CD4-positive, alpha-beta T cell treated with Interleukin-21 for 1 hour (primary cell): ENCODE measurements around the gene ARHGEF37.
"Not testable (repeated sequence)": the region's sequence is repeated elsewhere in the genome, so short reads cannot be mapped to it uniquely, and the experiment has no call there.

Experiments
- DNase-seq: peaks from one replicate; pipeline ENCODE4 v3.0.0-alpha.2; 2020

ARHGEF37 gene

DNA sequence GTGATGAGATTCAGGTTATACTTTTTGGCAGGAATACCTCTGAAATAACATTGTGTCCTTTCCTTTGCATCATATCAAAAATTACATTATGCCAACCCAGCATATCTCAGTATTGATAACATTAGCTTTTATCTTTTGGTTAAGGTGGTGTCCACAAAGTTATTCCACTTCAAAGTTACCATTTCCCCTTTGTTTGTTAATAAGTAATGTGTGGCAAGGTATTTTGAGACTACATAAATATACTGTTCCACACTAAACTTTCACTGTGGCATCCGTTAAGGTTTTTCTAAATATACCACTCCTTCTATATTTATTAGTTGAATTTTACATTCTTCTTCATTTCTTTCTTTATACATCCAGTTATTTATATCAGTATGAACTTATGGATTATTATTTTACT is 14.1 kb upstream of the ARHGEF37 start:
- no peak for DNase-seq

DNA sequence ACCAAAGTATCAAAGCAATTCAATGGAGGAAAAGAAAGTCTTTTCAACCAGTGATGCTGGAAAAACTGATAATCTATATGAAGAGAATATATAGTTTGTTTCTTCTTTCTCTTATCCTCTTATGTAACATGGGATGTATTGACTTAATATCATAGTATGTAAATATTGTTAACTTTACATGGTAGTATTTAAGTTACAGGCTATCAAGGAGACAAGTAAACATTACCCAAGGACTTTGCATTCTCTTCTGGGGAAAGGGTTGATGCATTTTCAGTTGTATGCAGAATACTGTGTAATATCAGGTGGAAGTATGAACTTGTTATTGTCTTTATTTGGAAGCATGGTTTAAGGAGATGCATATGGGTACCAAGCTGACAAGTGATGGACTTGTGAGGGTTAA is 9.1 kb upstream of the ARHGEF37 start:
- no peak for DNase-seq

- DNase-seq: no peak
Measured at GRCh38 chr5:149572576-149573231, 8.6 kb upstream of the ARHGEF37 start.

DNA sequence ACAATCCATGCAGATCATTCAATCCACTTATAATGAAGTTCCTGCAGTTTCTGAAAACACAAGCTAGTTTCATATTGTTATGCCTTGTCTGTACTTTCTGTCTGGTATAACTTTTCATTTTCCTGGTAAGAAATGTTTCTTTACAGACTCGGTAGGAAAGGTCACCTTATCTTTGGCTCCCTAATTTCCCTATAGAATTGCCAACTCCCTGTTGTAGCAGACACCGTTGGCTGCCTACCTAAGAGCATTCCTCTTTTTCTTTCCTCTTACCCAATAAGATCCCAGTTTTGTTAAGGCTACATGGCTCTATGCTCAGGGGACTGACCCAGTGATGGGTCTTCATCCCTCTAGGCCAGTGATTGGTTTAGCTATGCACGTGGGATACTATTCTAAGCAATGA is 6.2 kb upstream of the ARHGEF37 start:
- DNase-seq: no peak

GRCh38 chr5:149576021-149576420 is 5.3 kb upstream of the ARHGEF37 start:
- DNase-seq: peak; percentile 25

- no peak for DNase-seq
Measured at GRCh38 chr5:149578896-149579295, 2.4 kb upstream of the ARHGEF37 start.

GRCh38 chr5:149580808-149581191 is 498 bp upstream of the ARHGEF37 start:
- DNase-seq: no peak

DNA sequence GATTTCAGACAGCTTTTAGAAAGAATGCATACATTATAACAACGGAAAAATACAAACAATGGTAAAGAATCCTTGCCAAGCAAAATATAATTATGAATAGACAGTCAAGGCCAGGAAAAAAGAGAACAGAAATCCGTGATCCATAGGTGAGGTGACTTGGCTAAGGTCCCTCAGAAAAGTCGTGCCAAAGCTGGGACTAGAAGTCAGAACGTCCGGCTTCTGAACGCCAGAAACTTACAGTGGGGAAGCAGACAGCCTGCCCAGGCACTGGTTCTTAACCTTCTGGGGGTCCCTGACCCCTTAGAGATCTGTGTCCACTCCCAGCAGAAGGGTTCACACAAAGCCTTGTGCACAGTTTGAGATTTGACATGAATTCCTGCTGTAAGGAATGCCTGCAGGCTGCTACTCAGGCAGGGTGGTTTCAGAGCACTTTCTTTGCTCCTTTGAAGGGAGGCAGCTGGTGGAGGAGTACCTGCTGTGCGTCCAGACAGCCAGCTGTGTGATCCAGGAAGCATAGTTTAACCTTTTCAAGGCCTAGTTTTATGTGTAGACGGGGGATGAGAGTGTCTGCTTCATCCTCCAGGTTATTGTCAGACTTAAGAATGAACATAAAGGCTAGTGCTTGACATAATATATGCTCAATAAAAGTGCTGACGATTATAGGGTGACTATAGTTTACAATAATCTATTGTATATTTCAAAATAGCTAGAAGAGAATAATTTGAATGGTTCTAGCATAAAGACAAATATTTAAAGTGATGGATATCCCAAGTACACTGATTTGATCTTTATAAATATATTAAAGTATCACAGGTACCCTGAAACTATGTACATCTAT is 852 bp downstream of the ARHGEF37 start:
- no peak for DNase-seq

- no peak for DNase-seq
Measured at GRCh38 chr5:149583394-149583793, 2.1 kb downstream of the ARHGEF37 start.

- no peak for DNase-seq
Measured at GRCh38 chr5:149584121-149584520, 2.8 kb downstream of the ARHGEF37 start.

DNA sequence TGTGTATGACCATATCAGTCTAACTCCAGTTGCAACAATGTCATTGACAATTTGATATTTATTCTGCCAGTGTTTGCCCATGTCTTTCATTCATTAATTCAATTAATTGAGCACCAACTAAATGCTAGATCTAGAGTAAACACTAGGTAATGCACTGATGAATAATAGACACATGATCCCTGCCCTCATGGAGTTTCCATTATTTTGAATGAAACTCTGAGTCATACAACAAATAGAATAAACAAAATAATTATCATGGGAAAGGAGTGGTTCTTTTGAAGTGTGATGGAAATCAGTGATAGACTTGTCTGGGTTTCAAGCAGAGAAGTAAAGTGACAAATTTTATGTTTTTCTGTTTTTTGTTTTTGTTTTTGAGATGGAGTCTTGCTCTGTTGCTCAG is 4.6 kb downstream of the ARHGEF37 start:
- no peak for DNase-seq

DNA sequence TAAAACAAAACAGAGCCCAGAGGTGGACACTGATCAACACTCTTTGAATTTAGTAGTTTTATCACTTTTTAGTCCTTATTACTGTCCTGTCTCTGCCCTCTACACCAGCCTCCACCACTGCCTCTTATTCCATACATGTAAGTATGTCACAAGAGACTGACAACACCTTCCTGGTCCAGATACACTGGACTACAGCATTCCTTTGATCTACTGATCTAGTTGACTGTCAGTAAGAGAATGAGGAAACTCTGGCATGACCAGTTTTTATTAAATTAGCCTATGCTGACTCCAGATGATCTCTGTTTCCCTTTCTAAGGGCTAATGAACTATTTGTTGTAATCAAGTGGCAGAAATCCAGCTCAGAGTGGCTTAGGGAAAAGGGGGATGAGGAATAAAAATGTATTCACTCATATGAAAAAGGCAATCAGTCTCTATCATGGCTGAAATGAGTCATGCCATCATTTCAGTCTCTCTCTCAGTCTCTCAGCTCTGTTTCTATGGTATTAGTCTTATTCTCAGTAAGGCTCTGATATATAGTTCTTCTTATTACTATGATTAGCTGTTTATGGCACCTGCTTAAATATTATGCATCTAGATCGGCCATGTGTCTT is 5.5 kb downstream of the ARHGEF37 start:
- DNase-seq: no peak

DNA sequence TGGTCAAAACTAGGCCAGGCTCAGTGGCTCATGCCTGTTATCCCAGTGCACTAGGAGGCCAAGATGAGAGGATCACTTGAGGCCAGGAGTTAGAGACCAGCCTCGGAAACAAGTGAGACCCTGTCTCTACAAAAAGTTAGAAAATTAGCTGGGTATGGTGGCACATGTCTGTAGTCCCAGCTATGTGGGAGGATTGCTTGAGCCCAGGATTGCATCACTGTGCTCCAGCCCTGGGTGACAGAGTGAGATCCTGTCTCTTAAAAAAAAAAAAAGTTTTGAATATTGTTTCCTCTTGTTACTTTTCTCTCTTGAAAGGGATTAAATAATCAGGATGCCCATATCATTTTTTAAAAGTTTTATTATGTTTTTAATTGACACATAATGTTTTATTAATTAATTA is 7.6 kb downstream of the ARHGEF37 start:
- no peak for DNase-seq

DNA sequence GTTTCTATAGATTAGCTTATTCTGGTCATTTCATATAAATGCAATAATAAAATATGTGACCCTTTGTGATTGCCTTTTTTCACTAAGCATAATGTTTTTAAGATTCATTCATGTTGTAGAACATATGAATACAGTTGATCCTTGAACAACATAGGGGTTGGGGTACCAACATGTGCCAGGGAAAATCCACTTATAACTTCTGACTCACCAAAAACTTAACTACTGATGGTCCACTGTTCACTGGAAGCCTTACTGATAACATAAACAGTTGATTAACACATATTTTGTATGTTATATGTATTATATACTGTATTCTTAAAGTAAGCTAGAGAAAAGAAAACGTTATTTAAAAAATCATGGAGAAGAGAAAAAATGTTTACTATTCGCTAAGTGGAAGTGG is 12.1 kb downstream of the ARHGEF37 start:
- no peak for DNase-seq

DNA sequence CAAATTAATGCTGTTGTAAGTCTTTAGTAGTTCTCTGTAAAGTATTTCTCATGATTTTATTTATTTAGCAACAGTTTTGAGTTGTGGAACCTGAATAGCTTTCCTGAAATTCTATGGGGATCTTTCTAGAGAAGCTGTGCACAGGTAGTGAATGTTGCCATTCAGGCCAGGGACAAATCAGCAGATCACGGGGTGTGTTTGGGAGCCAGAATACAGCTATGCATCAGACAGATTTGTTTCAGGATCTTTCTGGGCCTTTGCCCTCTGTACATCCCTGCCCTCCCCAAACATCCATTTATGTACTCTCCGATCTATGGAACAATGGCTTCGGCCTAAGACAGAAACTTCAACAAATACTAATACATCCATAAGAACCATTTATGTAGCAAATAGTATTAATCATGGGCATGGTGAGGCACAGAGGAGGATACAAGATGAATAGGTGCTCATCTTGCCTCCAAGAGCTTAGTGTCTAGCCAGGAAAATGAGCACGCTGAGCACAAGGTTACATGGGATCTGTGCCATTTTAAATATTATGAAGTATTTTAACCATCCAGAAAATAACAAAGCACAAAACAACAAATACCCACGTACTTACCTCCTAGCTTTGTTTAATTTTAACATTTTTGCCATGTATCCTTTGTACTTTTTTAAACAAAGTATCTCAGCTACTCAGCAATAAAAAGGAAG is 13.1 kb downstream of the ARHGEF37 start:
- no peak for DNase-seq

- DNase-seq: not testable (repeated sequence)
Measured at GRCh38 chr5:149595105-149595504, 13.8 kb downstream of the ARHGEF37 start.

DNA sequence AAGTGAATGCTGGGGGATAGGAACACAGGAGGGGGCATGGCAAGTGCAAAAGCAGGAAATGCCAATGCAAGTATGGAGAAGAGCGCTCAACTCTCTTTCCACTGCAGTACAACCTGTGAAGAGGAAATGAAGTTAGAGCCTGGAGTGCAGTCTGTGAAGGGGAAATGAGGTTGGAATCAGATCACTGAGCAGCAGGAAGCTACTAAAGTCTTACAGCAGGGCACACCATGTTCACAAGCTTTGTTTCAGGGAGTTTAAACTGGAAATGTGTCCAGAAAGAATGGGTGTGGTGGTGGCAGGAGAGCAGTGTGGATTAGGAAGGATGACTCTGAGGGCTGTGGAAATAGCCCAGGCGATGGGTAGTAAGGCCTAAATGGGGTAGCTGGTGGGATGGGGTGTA is 15.4 kb downstream of the ARHGEF37 start:
- no peak for DNase-seq

DNA sequence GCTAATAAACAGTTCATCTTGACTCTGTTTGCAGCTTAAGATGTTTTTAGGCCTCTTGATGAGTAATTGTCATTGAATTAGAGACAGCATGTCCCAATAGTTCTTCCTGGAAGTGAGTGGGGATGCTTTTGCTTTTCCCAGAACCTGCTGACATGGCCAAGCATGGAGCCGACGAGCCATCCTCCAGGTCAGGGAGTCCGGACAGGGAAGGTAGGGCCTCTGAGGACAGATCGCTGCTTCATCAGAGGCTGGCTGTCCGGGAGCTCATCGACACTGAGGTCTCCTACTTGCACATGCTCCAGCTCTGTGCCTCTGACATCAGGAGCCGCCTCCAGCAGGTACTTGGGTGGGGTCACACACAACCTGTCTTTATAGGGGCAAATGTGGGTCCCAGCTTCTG is 16.3 kb downstream of the ARHGEF37 start:
- no peak for DNase-seq

DNA sequence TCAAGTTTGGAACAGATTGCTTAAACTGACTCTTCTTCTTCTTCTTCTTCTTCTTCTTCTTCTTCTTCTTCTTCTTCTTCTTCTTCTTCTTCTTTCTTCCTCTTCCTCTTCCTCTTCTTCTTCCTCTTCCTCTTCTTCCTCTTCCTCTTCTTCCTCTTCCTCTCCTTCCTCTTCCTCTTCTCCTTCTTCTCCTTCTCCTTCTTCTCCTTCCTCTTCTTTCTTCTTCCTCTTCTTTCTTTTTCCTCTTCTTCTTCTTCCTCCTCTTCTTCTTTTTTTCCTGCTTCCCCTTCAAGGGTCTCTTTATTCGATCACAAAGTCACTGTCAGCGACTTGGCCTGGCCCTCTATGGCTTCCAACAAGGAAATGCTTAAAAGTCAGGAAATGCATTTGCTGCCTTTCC is 16.9 kb downstream of the ARHGEF37 start:
- not testable (repeated sequence) for DNase-seq

- DNase-seq: no peak
Measured at GRCh38 chr5:149598966-149599365, 17.7 kb downstream of the ARHGEF37 start.

- no peak for DNase-seq
Measured at GRCh38 chr5:149599375-149599774, 18.1 kb downstream of the ARHGEF37 start.

DNA sequence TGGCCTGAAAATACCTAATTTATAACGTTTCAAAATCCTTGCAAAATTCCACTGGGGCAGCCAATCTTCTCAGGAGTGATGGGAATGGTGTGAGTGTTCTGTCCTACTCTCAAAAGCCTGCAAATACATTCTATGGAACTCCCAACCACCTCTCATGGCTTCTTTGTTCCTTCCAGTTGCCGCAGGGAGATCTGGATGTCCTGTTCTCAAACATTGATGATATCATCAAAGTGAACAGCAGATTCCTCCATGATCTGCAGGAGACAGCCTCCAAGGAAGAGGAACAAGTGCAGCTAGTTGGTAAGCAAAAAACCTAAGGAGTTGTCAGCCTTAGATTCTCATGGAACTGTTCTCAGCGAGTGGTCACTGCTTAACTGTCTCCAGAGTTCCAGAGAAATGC is 19.6 kb downstream of the ARHGEF37 start:
- DNase-seq: no peak

DNA sequence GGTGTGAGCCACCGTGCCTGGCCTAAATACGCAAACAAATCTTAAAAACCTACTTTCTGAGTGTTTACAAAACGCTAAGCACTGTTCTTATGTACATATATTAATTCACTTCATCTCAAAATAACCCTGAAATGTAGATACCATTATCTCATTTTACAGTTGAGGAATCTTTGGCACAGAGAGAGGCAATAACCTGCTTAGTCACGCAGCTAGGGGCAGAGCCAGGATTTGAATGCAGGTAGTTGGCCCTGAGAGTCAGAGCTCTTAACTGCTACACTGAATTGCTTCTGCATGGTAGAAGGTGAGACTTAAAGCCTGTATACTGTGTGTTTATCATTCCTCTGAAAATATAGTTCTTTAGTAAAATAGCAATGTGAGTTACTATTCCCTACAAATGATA is 21.9 kb downstream of the ARHGEF37 start:
- no peak for DNase-seq

DNA sequence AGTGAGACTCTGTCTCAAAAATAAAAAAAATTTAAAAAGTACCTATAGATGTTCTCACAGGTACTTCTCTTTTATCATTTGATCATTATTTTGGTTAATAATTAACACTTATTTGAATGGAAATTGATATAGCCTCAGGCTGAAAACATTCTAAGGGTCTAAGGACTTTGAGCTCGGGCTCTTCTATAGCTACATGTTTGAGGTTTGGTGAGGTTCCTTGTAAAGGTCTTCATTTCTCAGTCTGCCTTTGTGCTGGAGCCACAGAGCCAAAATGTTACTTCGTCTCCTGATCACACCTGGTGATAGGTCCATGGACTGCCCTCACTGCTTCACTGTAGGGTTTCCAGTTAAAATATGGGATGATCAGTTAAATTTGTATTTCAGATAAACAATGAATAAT is 22.6 kb downstream of the ARHGEF37 start:
- no peak for DNase-seq
